ENCODE measurements around the gene CRAMP1. TPM values are rescaled to one million over a fixed set of nuclear protein-coding genes. Genes with fewer than 3 reads are reported as not detected.
"Not testable (repeated sequence)": the region's sequence is repeated elsewhere in the genome, so short reads cannot be mapped to it uniquely, and the experiment has no call there.

The CRAMP1 gene
- polyA plus RNA-seq, 1 donor = 22.0 TPM

DNA sequence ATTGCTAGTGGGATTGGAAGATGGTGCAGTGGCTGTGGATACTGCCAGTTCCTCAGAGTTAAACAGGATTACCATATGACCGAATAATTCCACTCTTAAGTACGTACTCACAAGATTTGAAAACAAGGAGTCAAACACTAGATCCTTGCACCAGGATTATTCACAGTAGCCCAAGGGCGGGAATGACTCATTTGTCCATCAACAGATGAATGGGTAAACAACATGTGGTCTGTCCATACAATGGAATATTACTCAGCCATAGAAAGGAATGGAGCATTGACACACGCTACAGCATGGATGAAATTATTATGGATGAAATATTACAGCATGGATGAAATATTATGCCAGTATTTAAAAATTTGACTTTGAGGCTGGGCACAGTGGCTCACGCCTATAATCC is 84.7 kb downstream of the CRAMP1 start:
- no peaks in the 10 kb centered on the region for H3K27me3 ChIP-seq (ENCODE audit: control insufficient read depth, insufficient read depth, low read length)
- H3K27ac ChIP-seq (ENCODE audit: low read length) = no peak overlapping the region
- H3K4me1 ChIP-seq (ENCODE audit: control insufficient read depth, insufficient read depth, low read length) = no peaks in the 10 kb centered on the region
- DNase-seq = no peak
- no peaks in the 10 kb centered on the region for H3K9me3 ChIP-seq (ENCODE audit: control insufficient read depth, low read depth, low read length)
- no peak overlapping the region for H3K4me3 ChIP-seq (ENCODE audit: low read length)
- 100% methylated on average over 1 of the region's 5 CpGs for WGBS (ENCODE audit: insufficient coverage, low lambda C conversion rate)
- H3K36me3 ChIP-seq (ENCODE audit: control insufficient read depth, insufficient read depth, low read length) = peaks cover 72% of the 10 kb centered on the region

DNA sequence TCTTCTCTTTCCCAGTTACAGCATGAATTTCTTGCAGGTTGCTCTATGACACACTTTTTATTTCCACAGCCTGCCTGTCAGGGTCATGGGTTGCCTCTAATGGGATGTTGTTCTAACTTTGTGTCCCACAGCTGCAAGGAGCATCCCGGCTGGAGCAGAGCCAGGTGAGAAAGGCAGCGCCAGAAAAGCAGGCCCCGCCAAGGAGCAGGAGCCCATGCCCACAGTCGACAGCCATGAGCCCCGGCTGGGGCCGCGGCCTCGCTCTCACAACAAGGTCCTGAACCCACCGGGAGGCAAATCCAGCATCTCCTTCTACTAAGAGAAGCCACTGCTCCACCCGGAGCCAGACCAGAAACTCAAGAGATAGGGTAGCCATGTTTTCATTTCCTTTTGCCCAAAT is 86.5 kb downstream of the CRAMP1 start:
- H3K9me3 ChIP-seq (ENCODE audit: control insufficient read depth, low read depth, low read length) = no peaks in the 10 kb centered on the region
- H3K27ac ChIP-seq (ENCODE audit: low read length) = no peak overlapping the region
- H3K36me3 ChIP-seq (ENCODE audit: control insufficient read depth, insufficient read depth, low read length) = peaks cover 59% of the 10 kb centered on the region
- H3K27me3 ChIP-seq (ENCODE audit: control insufficient read depth, insufficient read depth, low read length) = no peaks in the 10 kb centered on the region
- H3K4me1 ChIP-seq (ENCODE audit: control insufficient read depth, insufficient read depth, low read length) = no peaks in the 10 kb centered on the region
- no peak for DNase-seq
- no peak overlapping the region for H3K4me3 ChIP-seq (ENCODE audit: low read length)
- WGBS (ENCODE audit: insufficient coverage, low lambda C conversion rate) = no CpG with 5 or more reads among the region's 10 CpGs

GRCh38 chr16:1700246-1700645 is 88.1 kb downstream of the CRAMP1 start:
- Histone ChIP-seq H3K36me3 (ENCODE audit: control insufficient read depth, insufficient read depth, low read length) (peaks cover 46% of the 10 kb centered on the region), H3K27ac (ENCODE audit: low read length) (no peak overlapping the region), H3K27me3 (ENCODE audit: control insufficient read depth, insufficient read depth, low read length) (no peaks in the 10 kb centered on the region), H3K4me3 (ENCODE audit: low read length) (no peak overlapping the region), H3K9me3 (ENCODE audit: control insufficient read depth, low read depth, low read length) (no peaks in the 10 kb centered on the region), H3K4me1 (ENCODE audit: control insufficient read depth, insufficient read depth, low read length) (no peaks in the 10 kb centered on the region)
- no peak for DNase-seq
- WGBS (ENCODE audit: insufficient coverage, low lambda C conversion rate) = no CpG with 5 or more reads among the region's 3 CpGs

GRCh38 chr16:1701216-1701878 is 89.2 kb downstream of the CRAMP1 start:
- Histone ChIP-seq H3K9me3 (ENCODE audit: control insufficient read depth, low read depth, low read length) (no peaks in the 10 kb centered on the region), H3K4me3 (ENCODE audit: low read length) (no peak overlapping the region), H3K4me1 (ENCODE audit: control insufficient read depth, insufficient read depth, low read length) (no peaks in the 10 kb centered on the region), H3K27ac (ENCODE audit: low read length) (no peak overlapping the region), H3K27me3 (ENCODE audit: control insufficient read depth, insufficient read depth, low read length) (no peaks in the 10 kb centered on the region), H3K36me3 (ENCODE audit: control insufficient read depth, insufficient read depth, low read length) (peaks cover 44% of the 10 kb centered on the region)
- WGBS (ENCODE audit: insufficient coverage, low lambda C conversion rate) = 70% methylated on average over 2 of the region's 6 CpGs
- no peak for DNase-seq

DNA sequence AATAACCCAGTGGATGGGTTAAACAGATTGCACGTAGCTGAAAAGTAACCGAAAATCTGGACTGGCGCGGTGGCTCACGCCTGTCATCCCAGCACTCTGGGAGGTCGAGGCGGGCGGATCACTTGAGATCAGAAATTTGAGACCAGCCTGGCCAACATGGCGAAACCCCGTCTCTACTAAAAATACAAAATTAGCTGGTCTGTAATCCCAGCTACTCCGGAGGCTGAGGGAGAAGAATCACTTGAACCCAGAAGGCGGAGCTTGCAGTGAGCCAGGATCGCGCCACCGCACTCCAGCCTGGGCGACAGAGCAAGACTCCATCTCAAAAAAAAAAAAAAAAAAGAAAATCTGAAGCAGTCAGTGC is 93.1 kb downstream of the CRAMP1 start:
- DNase-seq = peak in 1 of 2 donors; percentile 6
- peak overlapping the region; percentile 95 for H3K27ac ChIP-seq (ENCODE audit: low read length)
- peaks cover 18% of the 10 kb centered on the region for H3K36me3 ChIP-seq (ENCODE audit: control insufficient read depth, insufficient read depth, low read length)
- not testable (repeated sequence) for H3K9me3 ChIP-seq (ENCODE audit: control insufficient read depth, low read depth, low read length); H3K27me3 ChIP-seq (ENCODE audit: control insufficient read depth, insufficient read depth, low read length); H3K4me1 ChIP-seq (ENCODE audit: control insufficient read depth, insufficient read depth, low read length)
- no CpG with 5 or more reads among the region's 16 CpGs for WGBS (ENCODE audit: insufficient coverage, low lambda C conversion rate)
- peak overlapping the region; percentile 88 for H3K4me3 ChIP-seq (ENCODE audit: low read length)

DNA sequence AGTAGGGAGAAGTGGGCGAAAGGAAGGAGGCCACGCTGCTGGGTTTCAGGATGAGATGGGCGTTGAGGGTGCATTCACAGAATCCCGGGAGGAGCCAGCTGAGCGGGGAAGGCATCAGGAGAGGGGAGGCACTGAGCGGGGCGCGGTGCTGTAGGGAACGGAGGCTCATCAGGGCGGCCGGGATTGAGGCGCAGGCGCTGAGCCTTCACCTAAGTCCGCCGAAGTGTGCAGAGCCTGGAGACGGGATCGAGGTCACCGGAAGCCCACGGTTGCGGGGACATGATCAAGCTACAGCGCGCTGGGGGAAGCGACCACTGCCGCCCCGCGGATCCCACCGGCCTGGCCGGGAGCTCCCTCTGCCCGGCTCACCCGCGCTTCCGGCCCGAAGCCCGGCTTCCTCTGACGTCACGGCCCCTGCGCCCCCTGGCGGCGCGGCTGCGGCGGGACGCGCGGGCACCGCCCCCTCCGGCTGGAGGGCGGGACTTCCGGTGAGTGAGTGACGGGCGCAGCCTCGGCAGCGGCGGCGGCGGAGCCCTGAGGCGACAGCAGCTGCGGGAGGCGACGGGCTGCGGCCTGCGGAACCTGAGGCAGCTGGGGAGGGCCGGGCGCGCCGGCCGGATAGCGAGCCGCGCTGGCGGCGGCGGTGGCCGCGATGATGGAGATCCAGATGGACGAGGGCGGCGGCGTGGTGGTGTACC is 93.7 kb downstream of the CRAMP1 start, which contains the start of gene MAPK8IP3:
MAPK8IP3 (plus strand) TSS at position 508 of the 698 bp plus-strand sequence; CDS start at position 653, 145 bp downstream.
- H3K9me3 ChIP-seq (ENCODE audit: control insufficient read depth, low read depth, low read length) = no peaks in the 10 kb centered on the region
- no peaks in the 10 kb centered on the region for H3K27me3 ChIP-seq (ENCODE audit: control insufficient read depth, insufficient read depth, low read length)
- H3K27ac ChIP-seq (ENCODE audit: low read length) = peak within 1 kb of the TSS; percentile 95
- peaks cover 6% of the 10 kb centered on the region for H3K4me1 ChIP-seq (ENCODE audit: control insufficient read depth, insufficient read depth, low read length)
- peaks cover 12% of the 10 kb centered on the region for H3K36me3 ChIP-seq (ENCODE audit: control insufficient read depth, insufficient read depth, low read length)
- DNase-seq = peak; percentile 91 to 96
- no CpG with 5 or more reads among the region's 79 CpGs for WGBS (ENCODE audit: insufficient coverage, low lambda C conversion rate)
- peak within 1 kb of the TSS; percentile 93 for H3K4me3 ChIP-seq (ENCODE audit: low read length)

- DNase-seq = peak; percentile 19 to 39
- Histone ChIP-seq H3K27me3 (ENCODE audit: control insufficient read depth, insufficient read depth, low read length) (no peaks in the 10 kb centered on the region), H3K4me3 (ENCODE audit: low read length) (peak overlapping the region; percentile 93), H3K4me1 (ENCODE audit: control insufficient read depth, insufficient read depth, low read length) (peaks cover 6% of the 10 kb centered on the region), H3K9me3 (ENCODE audit: control insufficient read depth, low read depth, low read length) (no peaks in the 10 kb centered on the region), H3K36me3 (ENCODE audit: control insufficient read depth, insufficient read depth, low read length) (peaks cover 10% of the 10 kb centered on the region), H3K27ac (ENCODE audit: low read length) (peak overlapping the region; percentile 64)
- no CpG with 5 or more reads among the region's 62 CpGs for WGBS (ENCODE audit: insufficient coverage, low lambda C conversion rate)
Observed at GRCh38 chr16:1706386-1707192, 94.4 kb downstream of the CRAMP1 start.

- Histone ChIP-seq H3K4me1 (ENCODE audit: control insufficient read depth, insufficient read depth, low read length) (peaks cover 6% of the 10 kb centered on the region), H3K36me3 (ENCODE audit: control insufficient read depth, insufficient read depth, low read length) (peaks cover 8% of the 10 kb centered on the region), H3K27me3 (ENCODE audit: control insufficient read depth, insufficient read depth, low read length) (no peaks in the 10 kb centered on the region), H3K9me3 (ENCODE audit: control insufficient read depth, low read depth, low read length) (no peaks in the 10 kb centered on the region), H3K27ac (ENCODE audit: low read length) (peak overlapping the region; percentile 6), H3K4me3 (ENCODE audit: low read length) (peak overlapping the region; percentile 93)
- peak in 1 of 2 donors; percentile 39 for DNase-seq
- WGBS (ENCODE audit: insufficient coverage, low lambda C conversion rate) = no CpG with 5 or more reads among the region's 16 CpGs
Observed at GRCh38 chr16:1707193-1707790, 95.1 kb downstream of the CRAMP1 start.

GRCh38 chr16:1708083-1708767 is 96.1 kb downstream of the CRAMP1 start:
- H3K4me3 ChIP-seq (ENCODE audit: low read length) = no peak overlapping the region
- peaks cover 6% of the 10 kb centered on the region for H3K4me1 ChIP-seq (ENCODE audit: control insufficient read depth, insufficient read depth, low read length)
- no peaks in the 10 kb centered on the region for H3K9me3 ChIP-seq (ENCODE audit: control insufficient read depth, low read depth, low read length)
- WGBS (ENCODE audit: insufficient coverage, low lambda C conversion rate) = no CpG with 5 or more reads among the region's 18 CpGs
- H3K27ac ChIP-seq (ENCODE audit: low read length) = no peak overlapping the region
- H3K36me3 ChIP-seq (ENCODE audit: control insufficient read depth, insufficient read depth, low read length) = peaks cover 11% of the 10 kb centered on the region
- DNase-seq = no peak
- H3K27me3 ChIP-seq (ENCODE audit: control insufficient read depth, insufficient read depth, low read length) = no peaks in the 10 kb centered on the region

All from large intestine (tissue), 3 donors.